ENCODE measurements around the gene PLXNA2.

Gene PLXNA2

DNA sequence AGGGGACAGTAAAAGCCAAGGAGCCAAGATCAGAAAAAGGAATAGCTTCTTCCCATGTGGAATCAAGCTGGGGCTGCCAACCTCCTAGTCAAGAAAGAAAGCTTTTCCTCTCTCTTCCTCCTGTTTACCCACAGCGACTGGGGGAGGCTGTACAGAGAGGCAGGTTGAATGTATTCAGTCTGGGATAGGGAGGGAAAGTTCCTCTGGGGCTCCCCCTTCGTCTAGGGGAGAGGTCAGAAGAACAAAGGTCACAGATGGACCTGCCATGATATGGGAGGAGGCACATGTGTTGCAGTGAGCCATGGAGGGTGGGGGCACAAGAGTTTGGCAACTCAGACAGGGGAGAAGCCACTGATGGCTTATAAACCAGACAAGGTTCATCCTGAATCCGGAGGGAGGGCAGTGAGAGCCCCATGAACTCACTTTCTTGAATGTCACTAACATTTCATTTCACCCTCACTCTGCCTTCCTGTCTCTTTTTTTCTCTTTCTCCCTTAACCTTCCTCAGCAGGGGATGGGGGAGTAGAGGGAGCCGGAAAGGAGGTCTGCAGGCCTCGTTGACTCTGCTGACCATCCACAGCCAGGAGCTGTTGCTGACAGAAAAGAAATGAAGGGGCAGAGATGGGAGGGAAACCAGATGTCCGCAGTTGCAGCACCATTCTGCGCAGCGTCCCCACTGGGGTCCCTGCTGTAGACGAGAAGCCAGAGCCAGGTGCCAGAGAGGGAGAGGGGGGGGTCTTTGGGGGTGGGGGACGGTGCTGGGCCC lies 61.1 kb downstream of the PLXNA2 start:
- DNase-seq (ENCODE audit: low read depth) = no peak

DNA sequence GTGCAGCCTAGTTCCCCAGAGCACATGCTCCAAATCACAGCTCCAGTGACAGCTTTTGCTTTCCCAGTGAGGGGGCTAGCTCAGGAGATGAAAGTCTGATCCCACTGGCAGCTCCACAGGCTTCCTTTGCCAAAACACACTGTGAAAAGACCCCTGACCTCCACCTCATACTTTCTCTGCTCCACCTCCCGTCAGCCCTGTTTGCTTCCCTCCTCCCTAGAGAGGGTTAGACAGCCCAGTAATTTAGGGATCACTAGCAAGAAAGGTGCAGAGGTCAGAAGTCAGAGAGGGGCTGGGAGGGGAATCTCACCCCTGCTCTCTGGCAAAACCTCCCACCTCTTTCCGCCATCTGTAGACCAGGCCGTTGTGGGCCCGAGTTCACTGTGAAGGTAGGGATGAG lies 62.8 kb downstream of the PLXNA2 start:
- no peak for DNase-seq (ENCODE audit: low read depth)

DNA sequence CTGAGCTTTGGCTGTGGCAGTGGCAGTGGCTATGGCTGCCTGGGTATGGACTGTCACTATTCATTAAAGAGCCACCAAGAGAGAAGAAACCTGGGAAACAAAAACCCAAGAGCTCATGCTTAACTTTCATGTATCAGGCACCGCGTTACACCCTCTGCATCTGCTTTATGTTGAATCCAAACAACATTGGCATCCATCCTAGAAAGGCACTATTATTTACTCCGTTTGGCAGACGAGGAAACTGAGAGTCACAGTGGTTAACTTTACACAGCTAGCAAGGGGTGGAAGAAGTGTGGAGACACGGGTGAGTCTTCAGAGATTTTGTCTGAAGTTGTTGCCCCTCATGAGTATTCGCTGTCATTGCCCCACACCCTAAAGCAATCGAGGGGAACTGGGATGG lies 63.8 kb downstream of the PLXNA2 start:
- no peak for DNase-seq (ENCODE audit: low read depth)

DNA sequence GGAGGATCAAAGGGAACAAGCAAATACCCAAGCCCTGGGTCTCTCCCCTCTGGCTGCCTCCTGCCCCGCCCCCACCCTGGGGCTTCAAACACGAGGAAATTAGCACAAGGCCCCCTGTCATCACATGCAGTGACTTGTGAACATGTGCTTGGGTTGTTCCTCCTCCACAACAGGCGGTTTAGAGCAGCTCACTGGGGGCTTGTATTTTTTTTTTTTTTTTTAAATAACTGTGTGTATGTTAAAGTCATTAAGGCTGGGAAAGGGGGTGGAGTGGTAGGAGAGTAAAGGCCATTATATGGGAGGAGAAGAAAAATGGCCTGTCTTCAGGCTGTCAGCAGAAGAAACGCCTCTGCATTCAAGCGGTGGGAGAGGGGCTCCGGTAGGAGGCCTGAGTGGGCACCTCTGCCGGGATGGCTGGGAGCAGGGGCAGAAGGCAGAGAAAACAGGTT lies 64.2 kb downstream of the PLXNA2 start:
- no peak for DNase-seq (ENCODE audit: low read depth)

DNA sequence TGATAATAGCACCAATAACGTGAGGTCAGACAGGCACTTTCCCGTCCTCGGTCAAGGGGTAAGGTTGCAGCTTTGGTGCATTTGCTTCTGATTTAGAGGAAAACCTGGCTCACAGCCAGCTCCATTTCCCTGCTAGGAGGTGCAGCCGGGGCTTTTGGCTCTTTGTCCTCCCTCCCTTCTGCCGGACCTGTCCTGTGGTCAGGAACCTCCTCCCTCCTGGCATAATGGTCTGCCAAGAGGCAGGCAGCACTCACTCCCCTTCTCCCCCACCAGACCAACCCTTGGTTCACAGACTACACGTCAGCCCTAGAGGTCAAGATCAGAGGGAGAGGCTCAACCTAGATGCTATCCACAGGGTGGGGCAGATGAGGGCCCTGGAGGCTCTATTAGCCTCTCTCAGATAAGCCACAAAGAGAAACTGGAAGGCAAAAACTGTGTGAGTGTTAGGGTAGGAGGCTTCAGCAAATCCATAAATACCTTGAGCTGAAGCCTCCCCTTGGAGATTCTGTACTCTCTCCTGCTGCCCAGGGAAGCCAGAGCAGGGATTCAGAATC lies 64.8 kb downstream of the PLXNA2 start:
- DNase-seq (ENCODE audit: low read depth) = no peak

DNA sequence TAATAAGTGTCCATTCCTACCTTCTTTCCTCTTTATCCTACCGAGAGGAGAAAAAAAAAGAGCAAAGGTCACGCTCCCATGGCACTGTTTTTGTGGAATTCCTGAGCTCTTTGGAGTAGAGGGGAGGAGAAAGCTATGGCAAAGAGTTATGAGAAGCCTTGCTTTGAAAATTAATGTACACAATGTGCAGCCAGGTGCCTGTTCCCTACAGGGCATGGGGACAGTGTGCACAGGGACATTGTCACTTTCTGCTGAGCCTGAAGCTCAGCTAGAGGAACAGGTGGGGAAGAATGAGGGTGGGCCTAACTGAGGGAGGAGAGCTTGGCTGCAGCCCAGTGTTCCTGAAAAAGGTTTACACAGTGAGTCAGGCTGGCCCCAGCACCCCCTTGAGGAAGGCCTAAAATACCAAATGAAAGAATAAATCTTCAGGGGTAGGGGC lies 66.1 kb downstream of the PLXNA2 start:
- no peak for DNase-seq (ENCODE audit: low read depth)

DNA sequence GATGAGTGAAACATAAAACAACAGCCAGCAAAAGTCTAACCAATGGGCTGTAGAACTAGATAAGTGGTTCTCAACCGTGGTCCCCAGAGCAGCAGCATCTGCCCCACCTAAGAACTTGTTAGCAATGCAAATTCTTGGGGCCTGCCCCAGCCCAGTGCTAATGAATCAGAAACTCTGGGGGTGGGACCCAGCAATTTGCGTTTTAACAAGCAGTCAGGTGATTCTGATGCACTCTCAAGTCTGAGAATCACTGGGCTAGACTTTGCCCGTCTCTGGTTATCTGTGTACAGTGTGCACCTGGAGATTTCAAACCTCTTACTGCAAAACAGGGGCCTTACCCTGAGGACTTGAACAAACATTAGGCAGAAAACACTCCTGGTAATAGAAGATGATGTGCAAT lies 66.5 kb downstream of the PLXNA2 start:
- DNase-seq (ENCODE audit: low read depth) = no peak

DNA sequence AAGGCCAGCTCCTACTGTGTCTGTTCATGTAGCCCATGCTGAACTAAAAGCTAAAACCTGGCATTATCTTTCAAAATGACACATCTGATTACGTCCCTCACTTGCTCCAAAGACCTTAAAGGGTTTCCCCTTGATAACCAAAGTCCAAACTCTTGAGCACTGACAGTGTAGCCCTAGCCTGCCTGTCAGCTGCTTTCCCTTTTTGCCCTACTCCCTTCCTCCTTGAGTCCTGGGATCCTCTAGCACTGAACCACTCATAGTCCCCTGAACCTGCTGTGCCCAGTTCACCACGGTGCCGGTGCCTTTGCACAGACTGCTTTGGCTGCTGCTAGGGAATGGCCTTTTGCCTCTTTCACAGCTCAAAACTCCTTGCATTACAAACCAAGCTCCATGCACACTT lies 67.5 kb downstream of the PLXNA2 start:
- DNase-seq (ENCODE audit: low read depth) = no peak

DNA sequence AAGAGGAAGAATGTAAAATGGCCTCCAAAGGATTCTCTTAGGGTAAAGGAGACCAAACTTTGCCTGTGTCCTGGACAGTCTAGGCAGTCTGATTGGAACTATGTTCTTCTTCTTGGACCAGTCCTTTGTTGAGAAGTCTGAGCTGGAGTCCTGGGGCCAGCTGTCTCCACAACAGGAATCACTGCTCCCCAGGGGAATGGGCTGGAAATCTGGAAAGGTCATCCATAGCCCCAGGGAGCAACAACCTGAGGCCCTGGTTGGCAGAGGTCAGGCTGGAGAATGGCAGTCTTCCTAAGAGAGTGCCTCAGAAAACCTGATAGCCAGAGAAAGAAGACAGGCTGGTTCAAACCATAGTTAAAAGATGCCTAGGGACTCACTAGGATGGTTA lies 68.7 kb downstream of the PLXNA2 start:
- DNase-seq (ENCODE audit: low read depth) = no peak

DNA sequence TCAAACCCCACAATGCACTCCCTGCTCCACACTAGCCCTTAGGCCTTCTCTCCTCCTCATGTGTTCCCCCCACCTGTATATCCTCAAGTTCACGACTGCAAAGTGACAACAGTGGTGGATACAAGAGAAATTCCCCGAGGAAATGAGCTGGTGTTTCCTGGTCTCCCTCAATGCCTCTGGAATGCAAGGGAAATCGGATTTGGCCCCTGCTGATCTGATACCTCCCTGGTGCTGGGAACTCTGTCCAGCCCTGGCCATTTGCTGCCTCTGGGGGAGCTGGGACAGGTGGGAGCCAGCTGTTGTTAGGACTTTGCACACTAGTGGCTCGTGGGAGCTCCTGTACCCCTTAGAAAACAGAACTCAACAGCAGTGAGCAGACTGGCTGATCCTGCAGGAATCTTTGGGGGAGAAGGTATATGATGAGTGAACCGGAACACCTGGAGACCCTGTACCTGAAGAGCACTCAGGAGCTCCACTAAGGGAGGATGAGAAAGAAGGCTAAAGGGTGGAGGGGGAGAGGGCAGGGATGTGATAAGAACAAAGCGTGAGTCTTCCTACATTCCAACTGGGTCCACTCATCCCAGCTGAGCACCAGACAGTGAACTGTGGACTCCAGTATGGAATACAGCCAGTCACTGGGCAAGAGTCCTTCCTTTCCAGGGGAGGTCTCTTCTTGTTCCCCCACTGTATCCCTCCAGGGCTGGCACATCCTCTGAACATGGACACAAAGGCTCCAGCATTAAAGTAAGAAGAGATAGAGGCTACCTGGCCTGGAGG lies 69.3 kb downstream of the PLXNA2 start:
- no peak for DNase-seq (ENCODE audit: low read depth)

DNA sequence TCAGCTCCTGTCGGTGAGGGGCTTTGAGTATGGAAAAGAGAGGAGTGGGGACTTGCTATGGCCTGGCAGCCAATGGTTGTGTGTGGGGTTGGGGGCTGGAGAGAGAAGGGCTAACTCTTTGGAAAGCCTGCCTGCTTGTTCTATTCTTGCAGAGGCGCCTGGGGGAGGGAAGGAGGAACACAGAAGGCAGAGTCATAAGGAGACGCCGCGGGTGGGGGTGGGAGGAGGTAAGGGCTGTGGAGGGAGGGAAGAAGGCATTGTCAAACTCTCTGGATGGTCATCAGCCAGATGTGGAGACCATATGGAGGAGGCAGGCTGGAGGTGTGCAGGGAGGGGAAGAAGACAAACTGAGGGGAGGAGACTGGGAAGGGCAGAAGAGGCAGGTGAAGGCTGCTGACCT lies 70.0 kb downstream of the PLXNA2 start:
- no peak for DNase-seq (ENCODE audit: low read depth)

DNA sequence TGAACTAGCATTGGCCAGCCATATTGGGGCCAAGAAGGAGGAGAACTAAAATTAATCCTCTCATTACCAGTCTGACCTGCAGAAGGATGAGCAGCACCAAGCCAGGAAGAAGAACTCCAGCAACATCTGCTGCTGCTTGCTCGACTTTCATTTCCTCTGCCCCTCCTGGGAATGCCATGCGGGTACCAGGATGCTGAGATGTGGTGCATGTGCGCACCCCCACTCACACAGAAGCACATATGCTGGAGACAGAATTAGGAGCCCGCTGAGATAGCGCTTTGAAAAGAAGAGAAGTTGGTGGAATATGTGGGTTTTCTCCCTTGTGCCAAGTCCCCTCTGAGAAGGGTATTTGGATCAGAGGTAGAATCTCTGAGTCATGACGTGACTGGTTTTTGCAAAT lies 70.4 kb downstream of the PLXNA2 start:
- DNase-seq (ENCODE audit: low read depth) = no peak

DNA sequence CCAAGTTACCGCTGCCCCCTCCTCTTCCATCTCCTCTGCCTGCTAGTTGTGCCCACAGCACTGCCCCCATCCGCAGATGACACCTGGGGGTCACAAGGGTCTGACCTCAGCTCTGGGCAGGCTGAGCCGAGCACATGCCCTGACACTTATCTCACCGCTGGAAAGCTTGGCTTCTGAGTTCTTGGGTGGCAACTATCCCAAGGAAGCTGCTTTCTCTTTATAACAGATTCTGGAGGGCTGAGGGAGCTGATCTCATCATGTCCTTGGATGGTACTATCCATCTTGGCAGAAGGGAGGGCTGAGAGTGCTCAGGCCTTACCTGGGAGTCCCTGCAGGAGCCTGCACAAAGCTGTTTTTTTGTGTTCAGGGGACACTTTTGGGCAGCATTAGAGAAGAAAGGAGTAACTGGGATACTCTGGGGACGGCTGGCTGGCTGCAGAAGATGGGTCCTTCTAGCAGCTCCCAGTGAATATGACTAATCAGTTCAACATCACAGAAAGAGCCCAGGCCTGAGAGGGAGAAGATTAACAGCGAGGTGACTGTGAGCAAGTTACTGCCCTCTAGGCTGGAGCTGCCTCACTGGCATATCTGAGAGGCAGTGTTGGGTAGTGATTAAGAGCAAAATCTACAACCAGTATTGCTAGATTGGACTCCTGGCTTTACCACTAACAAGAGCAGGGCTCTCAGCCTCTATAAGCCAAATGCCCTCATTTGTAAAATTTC lies 71.6 kb downstream of the PLXNA2 start:
- DNase-seq (ENCODE audit: low read depth) = no peak

DNA sequence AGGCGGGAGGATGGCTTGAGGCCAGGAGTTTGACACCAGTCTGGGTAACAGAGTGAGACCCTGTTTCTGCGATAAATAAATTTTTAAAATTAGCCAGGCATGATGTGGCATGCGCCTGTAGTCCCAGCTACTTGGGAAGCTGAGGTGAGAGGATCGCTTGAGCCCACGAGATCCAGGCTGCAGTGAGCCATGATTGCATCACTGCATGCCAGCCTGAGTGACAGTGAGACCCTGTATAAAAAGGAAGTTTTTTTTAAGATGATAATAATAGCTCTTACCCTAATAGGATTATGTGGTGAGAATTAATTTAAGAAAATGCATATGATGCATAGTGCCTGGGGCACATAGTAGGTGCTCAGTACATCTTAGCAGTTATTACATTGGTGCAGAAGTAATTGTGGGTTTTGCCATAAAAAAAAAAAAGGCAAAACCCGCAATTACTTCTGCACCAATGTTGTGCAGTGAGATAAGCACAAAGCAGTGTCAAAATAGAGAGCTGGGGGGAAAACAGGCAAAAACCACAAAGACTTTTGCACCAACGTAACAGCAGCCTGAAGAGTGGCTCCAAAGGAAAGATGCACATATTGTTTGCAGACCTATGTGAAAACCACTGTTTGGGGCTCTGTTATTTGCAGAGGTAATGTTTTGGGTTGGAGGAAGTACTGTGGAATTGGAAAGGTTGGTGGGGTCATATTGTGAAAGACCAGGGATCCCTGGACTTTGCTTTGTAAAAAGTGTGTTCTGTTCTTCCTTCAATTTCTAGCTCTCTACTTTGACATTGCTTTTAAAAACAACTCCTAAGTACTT lies 72.4 kb downstream of the PLXNA2 start:
- DNase-seq (ENCODE audit: low read depth) = no peak

DNA sequence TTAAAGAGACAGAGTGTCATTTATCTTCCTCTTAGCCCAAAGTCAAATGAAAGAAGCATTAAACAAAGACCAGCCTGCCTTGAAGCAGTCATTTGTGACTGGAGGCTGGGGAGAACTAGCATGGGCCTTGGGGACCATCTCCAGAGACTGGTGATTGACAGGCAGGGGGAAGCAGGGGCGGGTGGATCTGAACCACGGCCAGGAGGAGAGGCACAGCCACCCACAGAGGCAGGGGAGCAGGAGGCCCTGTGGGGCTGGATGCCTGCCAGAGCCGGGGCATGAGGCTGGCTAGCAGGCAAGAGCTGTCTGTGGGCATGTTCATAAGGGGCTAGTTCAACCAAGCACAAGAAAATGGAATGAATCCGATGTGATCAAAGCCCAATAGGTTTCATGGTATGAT lies 73.9 kb downstream of the PLXNA2 start:
- no peak for DNase-seq (ENCODE audit: low read depth)

DNA sequence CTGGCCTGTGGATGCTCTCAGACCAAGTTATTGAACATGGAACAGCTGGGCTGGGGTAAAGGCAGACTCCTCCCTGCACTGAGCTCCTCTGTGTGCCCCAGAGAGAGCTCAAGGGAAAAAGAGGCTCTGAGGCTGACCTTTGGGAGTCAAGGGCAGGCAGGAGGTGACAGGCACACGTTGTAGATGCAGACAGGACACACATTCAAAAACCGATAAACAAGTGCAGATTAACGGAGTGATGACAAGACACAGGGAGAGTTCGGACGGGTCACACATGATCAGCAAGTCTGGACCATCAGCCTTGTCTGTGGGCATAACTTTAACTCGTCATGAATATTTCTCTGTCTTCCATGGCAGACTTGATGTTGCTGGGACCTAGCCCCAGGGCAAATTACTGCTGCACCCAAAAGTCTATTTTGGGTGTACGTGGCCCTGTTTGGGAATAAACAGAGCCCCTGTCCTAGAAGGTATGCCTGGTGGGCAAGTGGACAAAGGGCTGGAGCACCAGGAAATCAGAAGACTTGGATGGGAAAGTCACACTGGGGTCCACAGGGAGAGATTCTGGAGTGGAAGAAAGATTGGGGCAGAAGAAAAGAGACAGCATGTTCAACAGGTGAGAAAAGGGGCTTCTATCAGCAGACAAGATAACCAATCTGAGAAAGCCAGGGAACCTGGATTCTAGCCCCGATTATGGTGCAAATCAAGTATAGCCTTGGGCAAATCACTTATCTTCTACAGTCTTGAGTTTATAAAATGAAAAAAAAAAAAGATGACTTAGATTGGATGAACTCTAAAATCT lies 74.9 kb downstream of the PLXNA2 start:
- no peak for DNase-seq (ENCODE audit: low read depth)

DNA sequence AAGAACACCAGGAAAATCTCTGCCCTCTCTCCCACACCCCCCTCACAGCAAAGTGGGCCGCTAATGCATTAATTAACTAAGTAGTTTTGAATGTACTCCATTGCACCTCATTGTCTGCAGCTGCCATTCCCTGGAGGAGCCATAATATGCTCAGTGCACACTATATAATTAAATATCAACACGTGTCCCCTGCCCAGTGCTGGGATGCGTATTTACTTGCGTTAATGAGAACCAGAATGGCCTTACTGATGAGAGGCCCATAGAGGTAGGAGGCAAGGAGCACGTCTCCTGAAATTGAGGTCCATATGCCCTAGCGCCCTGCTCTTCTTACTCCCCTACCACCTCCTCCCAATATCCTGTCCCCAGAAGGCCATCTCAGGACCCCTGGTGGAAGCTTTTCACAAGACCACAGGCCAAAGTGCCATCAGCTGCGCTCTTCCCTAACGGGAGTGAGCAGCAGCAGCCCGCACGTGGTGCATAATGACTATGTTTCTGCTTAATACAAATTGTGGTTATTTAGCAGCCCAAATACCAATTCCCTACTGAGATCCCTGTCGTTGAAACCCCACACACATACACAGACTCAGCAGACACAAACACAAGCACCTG lies 76.8 kb downstream of the PLXNA2 start:
- DNase-seq (ENCODE audit: low read depth) = no peak

DNA sequence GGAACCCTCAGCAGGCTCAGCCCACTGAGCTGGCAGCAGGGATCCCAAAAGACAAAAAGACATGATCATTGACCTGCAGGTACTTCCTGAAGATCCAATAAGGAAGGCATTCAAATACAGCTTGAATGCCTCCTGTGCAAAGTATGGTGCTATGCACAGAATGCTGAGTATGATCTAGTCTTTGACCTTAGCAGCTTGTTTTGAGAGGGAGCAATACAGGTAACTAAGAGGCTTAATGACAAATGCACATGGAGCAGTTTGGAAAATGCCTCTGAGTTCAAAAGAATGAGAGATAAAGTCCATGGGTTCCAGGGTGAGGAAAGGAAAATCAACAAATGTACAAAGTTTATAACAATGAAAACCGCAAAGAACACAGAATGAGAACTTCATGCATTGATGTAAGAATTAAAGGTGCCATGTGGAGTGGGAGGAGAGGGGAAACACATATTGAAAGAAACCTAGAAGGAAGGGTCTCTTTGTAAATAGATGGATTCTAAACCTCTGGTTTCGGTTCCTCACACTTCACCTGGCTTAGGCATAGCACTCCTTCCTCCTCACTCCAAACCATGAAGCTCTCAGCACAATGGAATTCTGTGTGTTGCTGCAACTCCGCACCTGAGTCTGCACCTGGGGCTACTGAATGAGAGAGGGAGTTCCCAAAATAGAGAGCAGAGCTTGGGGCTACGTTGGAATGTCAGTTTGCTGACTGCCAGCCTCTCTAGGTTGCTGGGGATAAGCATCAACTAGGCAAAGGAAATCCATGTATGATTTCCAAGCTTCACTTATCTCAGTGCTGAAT lies 77.6 kb downstream of the PLXNA2 start:
- DNase-seq (ENCODE audit: low read depth) = no peak

DNA sequence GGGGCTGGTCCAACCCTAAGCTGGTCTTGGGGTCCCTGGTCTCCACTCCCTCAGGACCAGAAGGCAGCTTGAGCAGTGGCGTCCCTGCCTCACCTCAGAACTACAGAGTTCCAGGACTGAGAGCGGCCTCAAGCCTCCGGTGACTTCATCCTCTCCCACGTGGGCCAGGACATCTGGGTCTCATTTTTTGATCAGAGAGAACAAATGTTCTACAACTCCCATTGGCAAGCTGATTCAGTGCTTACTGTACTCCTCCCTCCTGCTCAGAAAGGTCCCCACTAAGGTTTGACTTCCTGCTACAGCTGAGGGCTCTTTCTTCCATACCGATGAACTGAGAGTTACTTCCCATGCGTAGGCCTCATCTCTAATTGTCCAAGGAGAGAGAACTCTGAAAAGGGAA lies 78.5 kb downstream of the PLXNA2 start:
- no peak for DNase-seq (ENCODE audit: low read depth)

DNA sequence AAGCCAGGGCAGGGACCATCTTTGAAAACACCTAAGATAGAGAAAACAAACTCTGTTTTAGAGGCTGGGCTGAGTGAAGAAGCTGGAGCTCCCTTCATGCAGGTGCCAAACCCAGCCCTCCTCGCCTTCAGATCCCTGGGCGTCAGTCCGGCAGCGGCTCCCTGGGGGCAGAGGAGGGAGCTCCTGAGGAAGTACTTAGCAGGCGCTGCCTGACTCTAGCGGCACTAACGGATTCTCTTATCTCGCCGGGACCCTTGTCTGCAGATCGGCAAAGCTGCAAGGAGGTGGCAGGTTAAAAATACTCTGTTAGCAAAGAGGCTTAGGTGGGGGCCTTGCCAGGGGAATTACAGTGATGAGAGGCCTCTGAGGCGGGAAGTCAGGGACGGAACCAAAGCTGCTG lies 79.6 kb downstream of the PLXNA2 start:
- no peak for DNase-seq (ENCODE audit: low read depth)

All from T-helper 22 cell (primary cell).